GM19099 (cell line): ENCODE data around the gene PACSIN3.

Source experiments
- POLR2A ChIP-seq: IDR thresholded peaks from 3 replicates; pipeline ENCODE4 v1.6.1; 2011; ENCODE audit warnings: low read depth; ENCODE audit not compliant: insufficient read length; ENCODE audit errors: extremely low read depth

The PACSIN3 gene

DNA sequence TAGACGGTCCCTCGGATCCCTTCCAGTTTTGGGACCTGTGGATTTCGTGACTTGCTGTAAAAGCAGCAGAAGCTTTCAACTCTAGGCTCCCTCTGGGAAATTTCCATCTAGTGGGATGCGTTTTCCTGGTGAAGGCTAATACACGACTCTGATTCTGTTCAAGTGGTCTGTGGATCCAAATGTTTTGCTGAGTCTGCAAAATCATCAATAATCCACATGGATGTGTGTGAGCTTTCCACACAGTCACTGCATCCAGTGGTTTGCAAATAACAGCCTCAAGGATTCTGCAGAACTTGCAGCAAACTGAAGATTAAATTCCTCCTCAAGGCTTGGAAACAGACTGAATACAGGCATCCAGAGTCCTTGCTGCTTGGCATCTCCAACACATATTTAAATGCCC, 16.3 kb upstream of the PACSIN3 start:
- TF ChIP-seq POLR2A, result no peak

DNA sequence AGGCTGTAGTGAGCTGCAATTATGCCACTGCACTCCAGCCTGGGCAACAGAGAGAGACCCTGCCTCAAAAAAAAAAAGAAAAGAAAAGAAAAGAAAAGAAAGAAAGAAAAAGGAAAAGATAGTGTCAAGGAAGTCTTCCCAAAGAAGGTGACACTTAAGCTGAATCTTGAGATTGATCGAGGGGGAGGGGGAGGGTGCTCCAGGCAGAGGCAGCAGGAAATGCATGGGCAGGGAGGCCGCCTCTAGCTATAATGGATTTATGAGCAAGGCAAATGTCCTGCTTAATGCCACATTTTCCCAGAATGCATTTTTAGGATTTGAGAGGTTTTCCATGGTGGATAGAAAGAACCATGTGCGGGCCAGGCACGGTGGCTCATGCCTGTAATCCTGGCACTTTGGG, 14.8 kb upstream of the PACSIN3 start:
- TF ChIP-seq POLR2A, result no peak

DNA sequence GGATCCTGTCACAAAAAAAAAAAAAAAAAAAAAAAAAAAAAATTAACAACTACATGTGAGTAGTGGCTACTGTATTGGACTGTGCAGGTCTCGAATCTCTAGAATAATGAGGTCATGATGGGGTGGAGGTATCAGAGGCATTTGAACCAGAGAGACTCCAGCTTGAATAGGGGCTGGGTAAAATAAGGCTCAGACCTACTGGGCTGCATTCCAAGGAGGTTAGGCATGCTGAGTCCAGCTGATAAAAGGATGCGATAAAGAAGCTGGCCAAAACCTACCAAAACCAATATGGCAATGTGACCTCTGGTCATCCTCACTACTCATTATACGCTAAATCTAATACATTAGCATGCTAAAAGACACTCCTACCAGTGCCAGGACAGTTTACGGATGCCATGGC, 5.9 kb upstream of the PACSIN3 start:
- TF ChIP-seq POLR2A, result no peak

DNA sequence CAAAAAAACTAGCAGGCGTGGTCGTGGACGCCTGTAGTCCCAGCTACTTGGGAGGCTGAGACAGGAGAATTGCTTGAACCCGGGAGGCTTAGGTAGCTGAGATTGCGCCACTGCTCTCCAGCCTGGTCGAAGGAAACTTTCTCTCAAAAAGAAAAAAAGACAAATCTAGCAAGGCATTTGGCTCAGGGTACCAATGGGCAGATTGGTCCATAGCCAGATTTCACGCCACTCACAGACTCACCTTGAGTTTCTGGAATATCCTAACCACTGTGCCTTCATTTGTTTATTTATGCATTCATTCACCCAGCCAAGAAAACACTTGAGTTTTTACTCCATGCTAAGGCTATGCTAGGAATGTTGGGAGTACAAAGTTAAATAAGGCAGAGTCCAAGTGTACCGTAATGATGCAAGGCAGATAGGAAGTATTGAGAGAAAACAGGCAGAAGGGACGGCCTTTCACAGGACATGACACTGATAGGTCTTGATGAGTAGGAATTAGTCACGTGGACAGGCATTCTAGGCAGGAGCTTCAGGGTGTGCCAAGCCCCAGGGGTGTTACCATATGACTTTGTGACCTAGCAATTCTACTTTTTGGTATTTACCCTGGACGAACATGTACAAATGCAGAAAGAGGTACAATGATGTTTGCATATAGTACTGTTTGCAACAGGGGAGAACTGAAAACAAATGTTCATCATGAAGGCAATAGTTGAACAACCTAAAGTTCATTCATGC, 3.0 kb upstream of the PACSIN3 start:
- TF ChIP-seq POLR2A, result no peak

DNA sequence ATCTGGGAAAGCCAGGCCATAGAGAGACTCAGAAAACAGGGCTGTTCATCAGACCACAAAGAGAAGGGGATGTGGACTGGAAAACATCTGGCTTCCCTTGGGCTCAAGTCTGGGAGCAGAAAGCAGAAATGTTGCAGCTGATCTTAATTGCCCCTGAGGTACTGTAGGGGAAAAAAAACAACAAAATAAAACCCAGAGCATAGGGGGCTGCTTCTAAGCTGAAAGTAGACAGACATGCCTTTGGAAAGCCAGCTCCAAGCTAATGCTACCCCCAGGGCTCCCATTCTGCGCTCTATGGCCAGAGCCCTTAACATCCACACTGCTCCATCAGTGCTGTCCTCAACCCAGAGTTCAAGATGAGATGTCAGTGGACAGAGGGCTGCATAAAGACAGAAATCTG, 2.0 kb upstream of the PACSIN3 start:
- no peak for TF ChIP-seq POLR2A

DNA sequence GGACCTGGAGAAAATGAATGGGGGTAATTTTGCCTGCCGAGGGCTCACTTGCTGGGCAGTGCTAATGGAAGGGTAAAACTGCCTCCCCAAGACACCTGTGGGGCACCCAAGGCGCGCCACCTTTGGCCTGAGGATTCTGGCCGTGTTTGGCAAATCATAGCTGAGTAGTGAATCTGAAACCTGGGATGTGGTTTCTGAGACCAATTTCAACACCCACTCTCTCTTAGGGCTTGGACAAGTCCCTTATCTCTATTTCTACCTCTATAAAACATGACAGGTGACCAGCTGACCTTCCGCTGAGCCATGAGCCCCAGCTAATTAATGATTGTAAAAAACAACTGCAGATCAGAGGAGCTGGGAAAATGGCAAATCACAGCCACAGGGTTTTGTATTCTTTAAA, 1.5 kb upstream of the PACSIN3 start:
- TF ChIP-seq POLR2A, result no peak

DNA sequence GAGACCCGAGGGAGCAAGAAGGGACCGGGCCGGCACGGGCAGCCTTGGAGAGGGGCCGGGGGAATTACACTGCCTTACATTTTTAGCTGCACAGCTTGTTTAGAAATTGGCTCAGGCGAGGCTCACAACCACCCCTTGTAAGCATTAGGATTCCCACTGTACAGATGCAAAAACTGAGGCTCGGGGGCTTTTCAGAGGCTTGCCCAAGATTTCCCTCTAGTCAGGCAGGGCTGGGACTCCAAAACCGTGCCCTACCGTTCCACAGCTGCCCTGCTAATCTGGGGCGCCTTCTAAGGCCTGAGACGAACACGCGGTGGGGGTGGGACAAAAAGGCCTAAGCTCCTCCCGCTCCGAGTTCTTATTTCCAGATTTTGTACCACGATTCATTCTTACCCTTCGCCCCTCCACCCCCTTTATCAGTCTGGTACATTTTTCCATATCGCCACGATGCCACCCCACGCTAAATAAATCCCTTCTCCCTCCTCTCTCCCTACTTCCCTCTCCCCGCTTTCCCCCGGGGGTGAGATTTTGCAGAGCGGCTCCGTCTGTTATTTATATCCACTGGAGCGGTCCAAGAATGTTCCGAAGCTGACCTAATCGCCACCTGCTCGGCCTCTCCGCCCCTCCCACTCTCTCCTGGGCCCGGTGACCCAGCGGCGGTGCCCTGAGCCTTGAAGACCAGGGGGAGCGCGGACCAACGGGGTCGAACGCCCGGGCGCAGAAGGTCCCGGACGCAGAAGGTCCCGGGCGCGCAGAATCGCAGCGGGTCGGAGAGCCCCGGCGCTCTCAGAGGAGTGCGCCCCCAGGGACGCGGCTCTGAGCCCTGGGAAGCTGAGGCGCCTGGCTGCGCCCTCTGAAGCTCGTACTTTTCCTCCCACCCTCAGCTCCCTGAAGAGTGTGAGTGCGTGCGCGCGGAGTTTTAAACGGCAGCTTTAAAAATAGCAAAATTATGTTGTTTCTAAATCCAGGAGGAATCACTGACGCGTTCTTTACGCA, 764 bp upstream of the PACSIN3 start:
- no peak for TF ChIP-seq POLR2A

DNA sequence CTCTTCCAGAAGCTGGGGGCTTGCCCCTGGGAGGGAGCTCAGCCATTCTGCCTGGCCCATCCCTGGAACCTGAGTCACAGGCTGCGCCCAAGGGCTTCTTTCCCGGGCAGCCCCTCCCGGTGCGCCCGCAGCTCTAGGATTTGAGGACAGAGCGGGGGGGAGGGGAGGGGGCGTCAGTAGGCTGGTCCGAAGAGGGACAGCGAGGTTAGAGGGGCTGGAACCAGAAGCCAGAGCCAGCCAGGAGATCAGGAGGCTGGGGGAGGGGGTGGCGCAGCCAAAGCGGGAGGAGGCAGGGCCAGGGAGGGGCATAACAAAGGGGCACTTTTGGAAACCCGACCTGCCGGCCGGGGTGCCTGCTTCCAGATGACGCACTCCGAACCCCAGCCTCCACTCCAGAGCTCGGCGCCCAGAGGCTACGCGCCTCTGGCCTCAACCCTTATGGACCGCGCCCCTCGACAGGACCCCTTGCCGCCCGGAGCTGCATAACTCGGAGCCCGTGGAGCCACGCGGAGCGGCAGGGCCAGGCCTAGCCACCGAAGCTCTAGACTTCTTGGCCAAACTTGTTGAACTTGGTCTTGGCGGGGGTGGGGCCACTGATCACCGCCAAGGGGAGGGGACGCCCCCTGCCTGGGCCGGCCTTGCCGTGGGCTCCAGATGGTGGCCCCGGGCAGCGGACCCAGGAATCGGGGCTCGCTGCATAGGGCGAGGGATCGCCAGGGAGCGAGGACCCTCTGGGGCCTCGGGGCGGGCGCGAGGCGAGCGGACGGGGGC, 744 bp downstream of the PACSIN3 start:
- no peak for TF ChIP-seq POLR2A

DNA sequence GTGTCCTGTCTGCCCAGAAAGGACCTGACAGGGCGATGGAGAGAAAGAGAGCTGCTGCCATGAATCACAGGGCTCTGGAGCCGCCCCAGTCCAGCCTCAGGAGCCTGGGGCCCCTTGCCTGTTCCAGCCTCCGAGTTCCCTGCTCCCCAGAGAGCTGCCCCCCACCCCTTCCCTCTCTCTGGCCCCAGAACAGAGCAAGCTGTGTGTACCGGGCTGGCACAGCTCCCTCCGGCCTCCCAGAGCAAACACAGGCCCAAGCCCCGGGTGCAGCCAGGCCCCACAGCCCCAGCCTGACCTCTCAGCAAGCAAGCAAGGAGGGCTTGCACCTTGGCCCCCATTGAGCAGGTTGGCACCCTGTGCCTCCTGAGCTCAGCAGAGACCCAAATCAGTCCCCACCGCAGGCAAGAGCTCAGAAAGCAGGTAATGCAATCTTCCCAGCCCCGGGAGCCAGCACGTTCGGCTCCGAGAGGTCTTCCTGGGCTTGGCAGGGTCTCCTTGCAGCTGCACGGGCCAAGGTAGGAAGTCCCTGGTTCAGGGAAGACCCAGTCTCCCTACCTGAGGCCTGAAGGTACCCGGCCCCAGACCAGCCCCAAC, 1.4 kb downstream of the PACSIN3 start:
- no peak for TF ChIP-seq POLR2A

DNA sequence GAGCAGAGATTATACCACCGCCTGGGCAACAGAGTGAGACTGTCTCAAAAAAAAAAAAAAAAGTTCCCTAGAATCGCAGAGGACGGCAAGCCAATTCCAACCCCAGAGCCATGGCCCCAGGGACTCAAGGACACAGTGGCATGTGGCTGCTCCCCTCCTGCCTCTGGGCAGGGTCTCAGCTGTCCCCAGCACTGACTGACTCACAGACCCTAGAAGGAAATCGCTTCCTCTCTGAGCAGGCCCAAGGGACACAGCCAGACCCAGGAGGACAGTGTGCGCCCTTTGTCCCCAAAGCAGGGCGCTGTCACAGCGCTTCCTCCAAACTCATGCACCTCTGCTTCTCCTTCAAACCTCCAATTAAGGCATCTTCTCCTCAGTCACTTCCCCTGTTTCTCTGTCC, 2.3 kb downstream of the PACSIN3 start:
- TF ChIP-seq POLR2A, result no peak

DNA sequence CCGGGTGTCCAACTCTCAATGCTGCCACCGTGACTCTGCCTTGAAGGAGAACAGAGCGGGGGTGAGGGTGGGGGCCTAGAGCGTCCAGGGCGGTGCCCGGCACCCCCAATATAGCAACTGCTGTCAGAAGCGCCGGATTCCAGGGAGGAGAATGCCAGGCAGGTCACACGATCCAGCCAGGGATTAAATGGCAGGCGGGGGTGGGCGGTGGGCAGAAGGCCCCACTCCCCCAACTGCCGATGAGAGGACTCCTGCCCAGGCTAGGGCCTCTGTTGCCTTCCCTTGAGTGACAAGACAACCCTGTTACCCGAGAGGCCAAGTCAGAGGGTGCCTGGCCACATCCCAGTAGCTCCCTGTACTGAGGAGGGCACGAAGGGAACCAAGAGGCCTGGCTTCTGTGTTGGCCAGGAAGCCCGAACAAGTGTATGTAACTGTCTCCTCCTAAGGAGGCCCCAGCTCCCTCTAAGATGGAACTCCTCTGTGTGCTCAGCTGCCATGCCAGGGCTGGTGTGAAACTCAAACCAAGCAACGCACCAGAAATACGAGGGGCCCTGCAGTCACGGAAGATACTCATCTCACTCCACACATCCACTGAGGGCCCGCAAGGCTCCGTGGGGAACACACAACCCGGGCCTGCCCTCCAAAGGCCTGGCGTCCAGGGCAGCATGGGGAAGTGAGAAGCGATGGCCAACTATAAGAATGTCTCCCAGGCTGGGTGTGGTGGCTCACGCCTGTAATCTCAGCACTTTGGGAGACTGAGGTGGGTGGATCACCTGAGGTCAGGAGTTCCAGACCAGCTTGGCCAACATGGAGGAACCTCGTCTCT, 3.0 kb downstream of the PACSIN3 start:
- no peak for TF ChIP-seq POLR2A

DNA sequence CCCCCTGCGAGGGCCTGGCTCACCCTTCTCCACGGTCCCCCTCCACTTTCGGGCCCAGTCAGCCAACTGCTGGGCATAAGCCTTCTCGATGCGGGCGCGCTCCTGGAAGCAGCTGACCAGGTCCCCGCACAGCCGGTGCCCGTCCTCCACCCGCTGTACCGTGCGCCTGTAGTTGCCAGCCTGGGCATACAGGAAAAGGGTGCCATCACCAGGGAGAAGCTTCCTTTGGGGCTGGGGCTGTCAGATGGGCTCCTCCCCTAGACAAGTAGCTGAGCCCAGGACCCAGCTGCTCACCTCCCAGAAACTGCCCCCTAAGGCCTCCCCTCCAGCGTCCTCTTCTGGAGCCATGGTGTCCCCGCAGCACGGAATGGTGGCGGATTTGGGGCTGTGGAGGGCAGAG, 3.9 kb downstream of the PACSIN3 start:
- no peak for TF ChIP-seq POLR2A

DNA sequence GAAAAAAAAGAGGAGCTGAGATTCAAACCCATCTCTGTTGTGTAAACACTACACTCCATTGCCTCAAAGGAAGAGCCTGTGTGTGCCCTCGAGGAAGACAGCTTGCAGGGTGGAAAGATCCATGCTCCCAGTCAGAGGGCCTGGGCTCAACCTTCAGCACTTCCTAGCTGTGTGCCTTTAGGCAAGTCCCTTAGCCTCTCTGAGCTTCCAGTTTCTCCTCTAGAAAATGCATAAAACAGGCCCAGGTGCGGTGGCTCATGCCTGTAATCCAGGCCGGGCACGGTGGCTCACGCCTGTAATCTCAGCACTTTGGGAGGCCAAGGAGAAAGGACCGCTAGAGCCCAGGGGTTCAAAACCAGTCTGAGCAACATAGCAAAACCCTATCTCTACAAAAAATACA, 5.0 kb downstream of the PACSIN3 start:
- TF ChIP-seq POLR2A, result no peak
